ENCODE data around the gene TCERG1. TPM values are rescaled to one million over a fixed set of nuclear protein-coding genes. Genes with fewer than 3 reads are reported as not detected.

TCERG1 gene
- total and polyA plus RNA-seq, 9 of the 15 experiments (the other 6 are each of a cell fraction or from before 2014, with no cell fraction given), result 50.3 to 148 (median 119) TPM

- TF ChIP-seq ETS2 (tag; IDR thresholded peaks at IDR 0.05; ENCODE audit: borderline replicate concordance, poor library complexity, severe bottlenecking), result no peak
- TF ChIP-seq ZBTB33 (CRISPR knock-in tag; IDR thresholded peaks at IDR 0.05), result no peak
- no peak for TF ChIP-seq HMGXB4 (CRISPR knock-in tag; IDR thresholded peaks at IDR 0.05)
- no peak for TF ChIP-seq CAMTA2 (CRISPR knock-in tag; conservative IDR thresholded peaks at IDR 0.05)
- TF ChIP-seq DPF2 (IDR thresholded peaks at IDR 0.05), result no peak
- TF ChIP-seq CBFA2T3 (IDR thresholded peaks at IDR 0.05), result no peak
Observed at GRCh38 chr5:146475906-146476305, 28.8 kb downstream of the TCERG1 start (continued).

GRCh38 chr5:146482775-146483174 lies 35.6 kb downstream of the TCERG1 start:
- Histone ChIP-seq H3K4me1 (replicated peaks in 1 of 2; ENCODE audit: control insufficient read depth in 2 of 2, insufficient read depth in 2 of 2, low read length in 2 of 2) (no peaks in the 10 kb centered on the region), H3K27ac (ENCODE audit: extremely low read depth, low read depth, low read length) (no peak overlapping the region), H3K79me2 (ENCODE audit: control insufficient read depth, insufficient read depth, low read length) (no peaks in the 10 kb centered on the region; the same call in 2 of the 3 replicates), H3K9me3 (replicated peaks; ENCODE audit: control insufficient read depth, insufficient read depth, low read depth, low read length) (no peaks in the 10 kb centered on the region), H3K27me3 (ENCODE audit: control insufficient read depth in 2 of 2, insufficient read depth in 2 of 2, low read length in 2 of 2) (no peaks in the 10 kb centered on the region), H3K4me3 (no peak overlapping the region), H4K20me1 (replicated peaks; ENCODE audit: control insufficient read depth, insufficient read depth, low read length) (no peaks in the 10 kb centered on the region), H3K4me2 (ENCODE audit: insufficient read depth, low read length) (no peak overlapping the region), H3K9ac (ENCODE audit: insufficient read depth in 1 of 2, low read depth in 2 of 2, low read length in 2 of 2) (no peak overlapping the region), H2AFZ (ENCODE audit: low read depth, low read length) (no peak overlapping the region), H3K36me3 (ENCODE audit: control insufficient read depth, insufficient read depth, low read length) (peaks cover 95% of the 10 kb centered on the region), H3K9me1 (ENCODE audit: control insufficient read depth, insufficient read depth, low read length) (no peaks in the 10 kb centered on the region)
- intact Hi-C loops (cut with micrococcal nuclease) (no loop called here), in situ Hi-C loops (cut with MboI) (no loop called here)
- ChIA-PET POLR2A (no interaction called here), CTCF (ENCODE audit: low intra/inter-chr PET ratio) (no interaction called here)
- ATAC-seq (no peak), FAIRE-seq (no peak), DNase-seq (ENCODE audit: extremely low read depth in 1 of 4, low spot score in 3 of 4) (no peak)
- no TSS peak for BruUV-seq (replicated peaks)
- 100% methylated on average over 2 of the region's 2 CpGs for WGBS (ENCODE audit: insufficient coverage, low coverage, missing lambda C conversion rate)
- TF ChIP-seq BCOR (IDR thresholded peaks at IDR 0.05) (no peak), ELF2 (CRISPR knock-in tag; IDR thresholded peaks at IDR 0.05) (no peak), HNRNPL (IDR thresholded peaks at IDR 0.05; ENCODE audit: low read depth, low read length) (no peak), ARID4B (CRISPR knock-in tag; IDR thresholded peaks at IDR 0.05) (no peak), ESRRB (CRISPR knock-in tag; IDR thresholded peaks at IDR 0.05; ENCODE audit: borderline replicate concordance) (no peak), MBD2 (IDR thresholded peaks at IDR 0.05; ENCODE audit: borderline replicate concordance, low read depth) (no peak)
